GM18873 (cell line): ENCODE measurements around the gene SYNPR.
"Not testable (repeated sequence)": the region's sequence is repeated elsewhere in the genome, so short reads cannot be mapped to it uniquely, and the experiment has no call there.

Experiments used
- ATAC-seq: cut with Tn5 transposase; IDR thresholded peaks from one replicate; pipeline ENCODE4 v1.9.1; 2021; ENCODE audit warnings: mild to moderate bottlenecking, moderate library complexity, moderate number of reproducible peaks; ENCODE audit not compliant: unreplicated experiment, low FRiP score

SYNPR gene

DNA sequence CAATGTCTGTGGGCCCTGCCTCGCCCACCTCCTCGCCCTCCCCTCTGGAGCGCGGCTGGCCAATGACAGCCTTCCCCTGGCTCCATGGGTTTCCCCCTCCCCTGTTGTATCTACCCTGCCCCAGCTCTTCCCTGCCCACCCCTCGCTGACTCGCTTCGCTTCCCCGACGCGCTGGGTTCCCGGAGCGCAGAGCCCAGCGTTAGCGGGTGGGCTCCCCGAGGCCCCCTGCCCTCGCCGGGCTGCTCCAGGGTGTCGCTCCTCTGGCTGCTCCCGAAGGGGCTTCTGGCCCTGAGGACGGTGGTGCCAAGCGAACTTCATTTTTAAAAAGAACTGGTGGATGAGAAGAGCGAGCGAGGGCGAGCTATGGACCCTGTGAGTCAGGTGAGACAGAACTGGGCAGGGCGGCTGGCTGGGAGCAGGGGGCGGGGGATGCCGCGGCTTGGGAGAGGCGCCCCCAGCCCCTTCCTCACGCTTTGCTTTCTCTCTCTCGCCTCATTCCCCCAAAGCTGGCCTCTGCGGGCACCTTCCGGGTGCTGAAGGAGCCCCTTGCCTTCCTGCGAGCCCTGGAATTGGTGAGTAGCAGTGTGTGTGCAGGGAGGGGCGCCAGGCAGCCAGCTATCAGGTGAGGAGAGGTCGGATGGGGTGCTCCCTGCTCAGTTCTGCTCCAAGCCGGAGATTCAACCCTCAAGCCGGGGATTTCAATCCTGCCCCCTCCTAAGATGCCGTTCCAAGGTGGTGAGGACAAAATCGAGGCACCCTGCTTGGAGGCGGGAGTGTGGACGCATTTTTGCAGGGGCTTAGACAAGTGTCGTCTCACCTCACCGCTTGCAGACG, at the start of gene SYNPR:
SYNPR (plus strand) TSS at position 138 of the 834 bp plus-strand sequence.
- ATAC-seq: no peak

DNA sequence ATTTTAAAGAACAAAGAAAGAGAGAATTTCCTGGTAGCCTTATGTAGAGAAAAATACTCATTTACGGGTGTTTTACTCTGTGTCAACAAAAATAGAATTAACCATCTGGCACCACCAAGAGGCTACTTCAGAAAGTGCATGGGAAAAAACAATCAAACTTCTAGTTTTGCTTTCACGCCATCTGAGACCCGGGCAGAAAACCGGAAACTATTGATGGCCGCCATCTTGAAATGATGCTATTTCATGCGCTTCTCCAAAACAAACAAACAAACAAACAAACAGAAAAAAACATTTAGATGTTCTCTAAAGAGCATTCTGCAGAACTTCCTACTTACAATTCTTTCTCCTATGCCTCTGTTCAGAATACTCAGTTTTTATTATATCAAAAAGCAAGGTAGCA, 49.4 kb upstream of the SYNPR start:
- no peak for ATAC-seq

DNA sequence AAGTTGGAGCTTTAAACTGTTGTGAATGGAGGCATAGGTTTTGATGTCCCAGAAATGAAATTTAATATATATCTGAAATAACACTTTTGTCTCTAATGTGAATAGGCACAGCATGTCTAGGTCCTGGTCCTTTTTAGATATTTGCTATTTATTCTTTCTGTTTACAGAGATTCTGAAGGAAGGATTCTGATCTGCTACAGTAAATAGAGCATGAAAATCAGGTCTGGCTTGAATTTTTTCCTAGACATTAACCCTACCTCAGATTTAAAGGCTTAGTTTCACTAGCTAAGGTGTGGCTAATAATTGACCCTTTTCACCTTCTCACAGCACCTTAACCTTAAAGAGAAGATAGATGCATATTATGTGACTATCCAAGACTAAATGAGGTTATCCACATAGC, 48.0 kb upstream of the SYNPR start:
- ATAC-seq: no peak

DNA sequence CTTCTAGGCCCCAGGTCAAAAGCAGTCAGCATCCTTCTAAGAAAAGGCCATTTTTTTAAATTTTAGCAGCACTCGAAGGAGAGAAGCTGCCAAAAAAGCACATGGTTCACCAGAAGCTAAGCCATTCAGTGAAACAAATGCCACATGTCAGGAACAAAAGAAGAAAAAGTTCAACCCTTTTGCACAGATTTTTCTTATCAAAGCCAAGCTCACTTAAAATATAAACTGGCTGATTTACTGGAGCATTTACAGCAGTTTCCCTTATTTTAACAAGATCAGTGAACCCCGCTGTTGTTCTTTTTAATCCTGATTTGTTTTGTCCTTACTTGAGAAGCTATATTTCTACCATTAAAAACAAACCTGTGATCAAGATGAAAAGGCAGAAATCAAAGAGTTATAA, 46.5 kb upstream of the SYNPR start:
- ATAC-seq: no peak

DNA sequence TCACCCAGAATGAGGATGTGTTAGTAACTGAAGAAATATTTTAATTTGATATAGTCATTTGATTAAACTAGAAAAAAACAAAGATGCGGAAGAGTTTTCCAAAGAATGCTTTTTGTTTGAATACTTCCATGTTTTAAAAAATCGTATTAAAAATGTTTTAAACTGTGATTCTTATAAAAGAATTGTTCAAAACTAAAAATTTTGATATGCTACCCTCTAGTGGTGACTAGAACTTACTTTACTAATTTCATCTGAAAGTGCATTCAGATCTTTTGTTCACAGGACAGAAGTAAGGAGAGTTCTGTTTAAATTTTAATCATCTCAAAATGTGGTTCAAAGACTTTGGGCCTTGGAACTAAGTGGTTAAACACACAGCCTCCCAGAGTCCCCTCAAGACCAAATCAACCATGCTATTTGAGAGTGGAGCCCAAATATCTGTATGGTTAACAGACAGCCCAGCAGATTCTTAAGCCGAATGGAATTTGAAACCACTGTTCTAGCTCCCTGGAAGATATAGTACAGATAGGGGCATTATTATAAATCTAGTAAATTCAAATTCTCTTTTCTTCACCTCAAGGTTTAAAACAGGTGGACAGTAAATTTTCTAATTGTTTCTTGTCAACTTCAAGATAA, 45.2 kb upstream of the SYNPR start:
- no peak for ATAC-seq

DNA sequence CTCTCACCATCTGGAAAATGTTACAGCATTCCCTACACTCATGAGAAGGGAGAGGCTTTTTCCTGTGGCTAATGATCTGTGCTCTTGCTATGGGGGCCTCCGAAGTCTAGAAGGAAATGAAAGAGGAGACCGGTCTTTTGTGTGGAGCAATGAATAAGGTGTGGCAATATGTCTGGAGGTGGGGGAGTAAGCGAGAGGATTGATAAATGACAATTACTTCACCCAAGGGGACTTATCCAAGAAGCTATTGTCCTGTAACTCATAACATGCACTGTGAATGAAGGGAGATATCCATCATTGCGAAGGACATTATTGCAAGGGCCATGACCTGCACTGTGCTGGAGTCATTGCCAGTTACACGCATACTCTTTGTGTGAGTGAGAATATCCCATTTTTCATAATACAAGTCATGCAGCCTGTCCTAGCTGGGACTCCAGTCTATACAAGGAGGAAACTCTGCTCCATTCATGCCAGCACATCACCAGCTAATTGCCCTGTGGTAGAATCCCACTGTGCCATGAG, 37.7 kb upstream of the SYNPR start:
- ATAC-seq: no peak

DNA sequence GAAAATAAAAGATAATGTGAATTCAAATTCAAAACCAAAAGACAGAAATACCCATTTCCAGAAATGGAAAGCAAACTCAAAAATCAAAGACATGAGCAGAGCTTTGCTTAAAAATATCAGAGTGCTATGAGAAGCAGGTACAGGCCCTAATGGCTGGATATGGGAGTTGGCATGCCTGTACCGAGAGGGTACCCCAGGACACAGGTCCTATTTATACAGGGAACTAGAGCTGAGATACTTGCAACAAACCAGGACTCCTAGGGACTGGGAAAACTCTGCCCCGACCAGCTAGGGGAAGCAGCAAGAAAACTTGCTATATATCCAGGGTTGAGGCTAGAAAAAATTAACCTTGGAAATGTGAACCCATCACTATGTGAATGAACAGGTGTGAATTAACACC, 36.0 kb upstream of the SYNPR start:
- no peak for ATAC-seq

DNA sequence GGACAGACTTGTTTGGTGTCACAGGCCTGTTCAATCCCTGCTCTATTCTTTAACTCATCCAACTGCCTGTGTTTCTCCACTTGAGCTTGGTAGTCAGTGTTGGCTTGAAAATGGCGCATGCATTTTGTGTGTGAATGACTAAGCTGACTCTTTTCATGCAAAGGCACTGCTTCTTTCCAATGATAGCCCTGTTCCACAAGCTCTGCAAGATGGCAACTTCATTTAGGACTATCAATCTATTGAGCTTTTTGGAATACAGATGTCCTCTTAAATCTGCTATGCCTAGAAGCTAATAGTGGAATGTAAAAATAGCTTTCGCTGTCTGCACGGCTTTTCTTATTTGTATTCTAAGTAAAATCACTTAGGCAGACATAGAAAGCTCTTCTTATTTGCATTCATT, 33.6 kb upstream of the SYNPR start:
- no peak for ATAC-seq

DNA sequence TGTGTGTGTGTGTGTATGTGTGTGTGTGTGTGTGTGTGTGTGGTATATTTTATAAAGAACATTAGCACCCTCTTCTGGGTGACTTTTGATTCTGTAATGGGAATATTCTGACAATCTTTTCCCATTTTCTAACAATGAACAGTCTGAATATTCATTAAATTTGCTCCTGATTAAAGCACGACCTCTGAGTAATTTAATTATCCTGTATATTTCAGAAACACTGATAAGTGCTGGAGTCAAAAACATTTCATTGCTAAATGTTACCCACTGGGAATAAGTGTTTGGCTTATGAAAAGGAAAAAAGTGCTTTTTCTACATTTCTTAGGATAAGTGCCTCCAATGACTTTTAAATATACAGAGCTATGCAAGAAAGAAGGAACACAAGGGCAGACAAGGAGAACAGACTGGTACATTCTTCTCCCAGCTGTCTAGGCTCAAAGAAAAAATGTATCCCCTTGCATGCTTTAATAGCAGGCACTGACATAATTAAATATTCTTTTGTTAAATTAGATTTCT, 32.3 kb upstream of the SYNPR start:
- ATAC-seq: no peak

DNA sequence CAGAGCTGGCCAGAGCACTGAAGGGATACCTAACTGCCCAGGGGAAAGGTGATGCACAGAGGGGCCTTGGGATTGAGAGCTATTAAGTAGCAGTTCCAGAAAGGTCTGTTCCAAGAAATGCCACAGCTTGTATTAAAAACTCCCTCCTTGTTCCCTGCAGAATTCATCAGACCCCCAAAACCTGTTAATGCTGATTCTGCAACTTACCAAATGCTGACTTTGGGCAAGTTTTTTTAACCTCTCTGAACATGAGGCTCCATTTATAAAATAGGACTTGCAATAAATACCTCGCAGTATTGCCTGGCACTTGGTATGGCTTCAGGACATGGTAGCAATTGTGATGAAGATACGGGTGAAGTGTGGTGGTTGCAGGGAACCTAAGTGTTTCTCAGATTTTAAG, 30.1 kb upstream of the SYNPR start:
- ATAC-seq: no peak

DNA sequence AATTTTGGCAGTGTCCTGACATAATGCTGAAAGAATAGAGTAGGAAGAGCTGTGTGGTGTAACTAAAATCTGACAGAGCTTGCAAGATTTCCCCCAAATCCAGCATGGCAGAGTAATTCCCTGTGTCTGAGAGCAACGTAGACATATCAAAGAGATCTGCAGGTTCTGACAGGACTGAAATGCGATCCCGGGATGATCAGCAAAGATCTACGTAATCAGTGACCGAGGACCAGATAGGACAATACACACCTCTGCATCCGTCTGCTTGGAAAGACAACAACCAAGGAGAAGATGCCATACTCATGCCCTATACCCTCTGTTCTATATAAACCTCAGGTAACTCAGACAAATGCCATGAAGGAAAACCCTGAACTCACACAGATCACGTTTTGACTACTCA, 26.6 kb upstream of the SYNPR start:
- ATAC-seq: no peak

DNA sequence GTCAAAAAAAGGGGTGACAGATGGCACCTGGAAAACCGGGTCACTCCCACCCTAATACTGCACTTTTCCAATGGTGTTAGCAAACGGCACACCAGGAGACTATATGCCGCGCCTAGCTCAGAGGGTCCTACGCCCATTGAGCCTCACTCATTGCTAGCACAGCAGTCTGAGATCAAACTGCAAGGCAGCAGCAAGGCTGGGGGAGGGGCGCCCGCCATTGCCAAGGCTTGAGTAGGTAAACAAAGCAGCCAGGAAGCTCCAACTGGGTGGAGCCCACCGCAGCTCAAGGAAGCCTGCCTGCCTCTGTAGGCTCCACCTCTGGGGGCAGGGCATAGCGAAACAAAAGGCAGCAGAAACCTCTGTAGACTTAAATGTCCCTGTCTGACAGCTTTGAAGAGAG, 22.3 kb upstream of the SYNPR start:
- ATAC-seq: not testable (repeated sequence)

DNA sequence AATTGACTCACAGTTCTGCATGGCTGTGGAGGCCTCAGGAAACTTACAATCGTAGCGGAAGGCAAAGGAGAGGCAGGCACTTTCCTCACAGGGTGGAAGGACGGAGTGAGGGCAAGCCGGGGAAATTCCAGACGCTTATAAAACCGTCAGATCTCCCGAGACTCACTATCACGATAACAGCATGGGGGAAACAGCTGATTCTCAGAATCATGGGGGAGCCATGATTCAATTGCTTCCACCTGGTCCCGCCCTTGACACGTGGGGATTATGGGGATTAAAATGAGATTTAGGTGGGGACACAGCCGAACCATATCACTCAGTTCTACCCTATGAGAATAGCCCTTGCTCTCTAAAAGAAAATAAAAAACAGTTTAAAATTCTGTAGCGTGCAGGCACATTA, 13.4 kb upstream of the SYNPR start:
- no peak for ATAC-seq

DNA sequence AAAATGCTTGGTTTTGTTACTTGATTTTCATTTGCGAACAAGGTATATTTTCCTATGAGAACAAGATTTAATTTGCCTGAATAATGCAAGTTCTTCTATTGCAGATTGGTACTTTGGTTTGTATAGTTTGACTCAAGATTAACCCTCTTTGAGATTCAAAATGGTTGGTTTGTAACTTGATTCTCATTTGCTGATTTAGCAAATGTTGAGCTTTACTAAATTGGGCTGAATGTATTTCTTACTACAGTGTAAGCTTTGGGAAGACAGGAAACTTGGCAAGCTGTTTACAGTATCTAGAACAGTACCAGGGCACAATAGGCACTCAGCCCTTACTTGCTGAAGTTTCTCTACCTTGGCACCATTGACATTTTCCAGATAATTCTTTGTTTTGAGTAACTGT, 3.7 kb upstream of the SYNPR start:
- ATAC-seq: no peak

DNA sequence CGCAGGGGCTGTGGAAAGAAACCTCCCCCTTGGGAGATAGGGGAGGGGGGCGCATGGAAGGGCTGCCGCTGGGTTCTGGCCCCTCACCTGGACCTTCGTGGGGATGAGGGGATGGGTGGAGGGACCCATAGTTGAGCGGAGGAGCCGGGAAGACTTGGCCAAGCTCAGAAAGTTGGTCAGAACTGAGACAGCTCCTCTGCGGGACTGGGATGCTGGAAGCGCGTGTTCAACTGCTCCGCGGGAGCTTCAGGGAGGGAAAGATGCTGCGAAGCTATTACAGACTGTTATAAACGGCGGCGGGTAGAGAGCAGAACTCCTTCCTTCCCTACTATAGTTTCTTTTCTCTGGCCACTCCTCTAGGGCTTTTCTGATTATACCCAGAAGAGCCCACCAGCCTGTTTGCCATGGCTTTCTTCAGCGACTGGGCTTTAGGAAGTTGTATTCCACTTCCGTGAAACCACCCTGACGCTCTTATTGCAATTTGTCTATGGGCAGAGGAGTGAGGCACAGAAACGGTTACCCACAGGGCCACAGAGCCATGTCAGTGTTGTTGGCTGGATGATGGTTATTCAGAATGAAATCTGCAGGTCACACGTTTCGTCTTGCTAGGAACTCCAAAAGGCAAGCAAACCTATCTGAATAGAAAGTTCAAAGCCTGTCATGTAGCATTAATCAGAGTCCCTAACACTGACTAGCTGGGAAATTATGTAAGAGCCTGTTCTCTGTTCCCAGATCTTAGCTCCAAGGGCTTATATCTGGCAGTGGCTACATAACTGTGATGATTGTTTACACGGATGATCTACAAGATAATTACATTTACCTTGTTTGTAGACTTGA, 1.1 kb downstream of the SYNPR start:
- ATAC-seq: no peak

DNA sequence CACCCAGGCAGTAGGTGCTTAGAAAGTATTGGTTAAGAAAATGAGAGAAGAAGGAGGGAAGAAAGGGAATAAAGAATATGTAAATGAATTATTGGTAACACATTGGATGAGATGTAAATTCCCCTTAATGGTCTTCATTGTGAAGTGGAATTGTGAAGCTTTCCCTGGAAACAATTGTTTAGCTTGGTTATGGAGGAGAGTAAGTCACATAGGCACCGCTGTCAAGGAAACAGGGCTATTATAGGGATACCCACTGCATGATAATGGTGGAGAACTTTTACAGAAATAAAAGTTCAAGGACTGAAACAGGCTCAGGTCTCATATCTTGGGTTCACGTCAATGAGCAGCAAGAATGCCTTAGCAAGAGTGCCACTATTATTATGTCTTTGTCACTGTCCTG, 9.5 kb downstream of the SYNPR start:
- ATAC-seq: no peak

DNA sequence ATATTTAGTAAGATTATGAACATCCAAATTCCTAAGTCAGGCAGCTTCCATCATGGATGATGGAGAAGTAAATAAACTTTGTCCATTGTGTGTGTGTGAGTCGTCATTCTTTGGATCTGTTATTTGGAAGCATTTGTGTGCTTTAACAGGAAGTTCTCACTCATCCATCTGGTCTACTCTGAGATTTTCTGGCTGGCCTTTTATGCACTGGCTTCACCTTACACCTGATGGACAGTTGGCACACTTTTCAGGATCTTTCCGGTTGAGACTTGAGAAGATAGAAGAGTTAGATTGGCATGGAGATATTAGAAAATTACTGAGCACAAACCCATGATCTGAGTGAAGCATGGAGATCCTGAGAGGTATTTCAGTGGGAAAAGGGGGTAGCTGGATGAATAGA, 12.6 kb downstream of the SYNPR start:
- ATAC-seq: no peak

DNA sequence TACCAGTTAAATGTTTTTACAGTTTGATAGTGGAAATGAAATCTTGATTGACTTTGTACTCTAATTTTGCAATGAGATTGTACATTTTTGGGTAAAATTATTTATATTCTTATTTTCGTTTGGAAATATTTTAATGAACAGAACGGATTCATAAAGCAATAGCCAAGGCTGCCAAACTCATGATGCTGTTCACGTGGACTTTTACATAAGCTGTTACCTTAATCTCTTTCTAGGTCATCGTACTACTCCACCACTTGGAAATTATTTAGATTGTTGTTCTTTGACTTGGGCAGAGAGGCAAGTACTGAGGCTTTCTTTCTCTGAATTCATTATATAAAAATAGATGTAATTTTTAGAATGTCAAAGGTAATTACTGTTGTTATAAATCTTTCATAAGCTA, 16.2 kb downstream of the SYNPR start:
- ATAC-seq: no peak

DNA sequence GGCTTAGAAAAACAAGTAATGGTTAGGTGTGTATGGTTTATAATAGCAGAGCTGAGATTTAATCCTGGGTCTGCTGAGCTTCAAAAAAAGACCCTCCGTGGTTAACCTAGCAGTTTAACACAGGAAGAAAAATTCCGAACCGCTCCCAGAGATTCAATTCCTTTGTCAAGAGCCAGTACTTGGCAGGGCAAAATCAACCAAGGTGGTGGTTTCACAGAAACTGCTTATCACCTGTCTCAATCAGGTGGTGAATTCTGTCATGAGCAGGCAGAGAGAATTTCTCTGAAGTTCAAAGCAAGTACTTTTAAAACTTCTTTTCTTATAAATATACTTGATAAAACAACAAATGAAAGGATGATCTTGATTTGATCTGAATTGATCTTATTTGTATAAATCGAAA, 17.2 kb downstream of the SYNPR start:
- ATAC-seq: no peak

DNA sequence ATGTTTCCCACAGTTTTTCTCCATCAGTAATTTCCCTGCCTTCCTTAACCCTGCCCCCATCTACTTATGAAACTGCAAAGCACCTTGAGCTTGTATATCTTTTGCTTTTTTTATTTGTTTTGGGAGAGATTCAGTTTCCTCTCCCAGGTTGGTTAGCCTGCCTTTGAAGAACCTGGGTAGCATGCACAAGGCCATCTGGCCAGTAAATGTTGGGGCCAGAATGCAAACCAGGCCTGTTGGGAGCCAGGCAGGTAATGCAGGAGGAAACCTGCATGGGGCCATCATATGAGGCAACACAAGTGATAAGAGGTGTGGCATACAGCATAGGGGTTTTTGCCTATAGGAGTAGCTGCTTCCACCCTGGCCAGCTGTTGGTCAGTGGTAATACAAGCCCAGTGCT, 17.7 kb downstream of the SYNPR start:
- ATAC-seq: no peak

DNA sequence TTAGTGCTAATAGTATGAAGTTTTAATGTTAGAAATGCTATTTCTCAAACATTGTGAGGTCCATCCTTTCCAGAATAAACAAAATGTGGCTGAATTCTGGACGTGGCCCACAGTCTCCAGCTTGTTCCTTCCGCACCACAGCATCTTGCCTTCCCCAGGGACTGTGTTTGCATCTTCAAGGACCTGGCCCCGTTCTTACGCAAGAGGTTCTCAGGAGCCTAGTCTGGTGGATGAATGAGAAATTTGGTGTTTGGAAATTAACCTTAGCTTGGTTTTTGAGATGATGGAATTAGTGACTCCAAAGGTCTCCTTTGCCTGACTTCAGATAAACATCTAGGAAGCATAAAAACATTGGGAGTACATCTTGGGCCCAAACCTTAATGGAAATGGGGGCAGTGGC, 18.1 kb downstream of the SYNPR start:
- ATAC-seq: no peak
